GM18861 (cell line): ENCODE data around the gene GOLGB1.
"Not testable (repeated sequence)": the region's sequence is repeated elsewhere in the genome, so short reads cannot be mapped to it uniquely, and the experiment has no call there.

ENCODE experiments used
- ATAC-seq: cut with Tn5 transposase; IDR thresholded peaks from one replicate; pipeline ENCODE4 v1.9.1; 2021; ENCODE audit not compliant: unreplicated experiment

Gene GOLGB1, protein sequence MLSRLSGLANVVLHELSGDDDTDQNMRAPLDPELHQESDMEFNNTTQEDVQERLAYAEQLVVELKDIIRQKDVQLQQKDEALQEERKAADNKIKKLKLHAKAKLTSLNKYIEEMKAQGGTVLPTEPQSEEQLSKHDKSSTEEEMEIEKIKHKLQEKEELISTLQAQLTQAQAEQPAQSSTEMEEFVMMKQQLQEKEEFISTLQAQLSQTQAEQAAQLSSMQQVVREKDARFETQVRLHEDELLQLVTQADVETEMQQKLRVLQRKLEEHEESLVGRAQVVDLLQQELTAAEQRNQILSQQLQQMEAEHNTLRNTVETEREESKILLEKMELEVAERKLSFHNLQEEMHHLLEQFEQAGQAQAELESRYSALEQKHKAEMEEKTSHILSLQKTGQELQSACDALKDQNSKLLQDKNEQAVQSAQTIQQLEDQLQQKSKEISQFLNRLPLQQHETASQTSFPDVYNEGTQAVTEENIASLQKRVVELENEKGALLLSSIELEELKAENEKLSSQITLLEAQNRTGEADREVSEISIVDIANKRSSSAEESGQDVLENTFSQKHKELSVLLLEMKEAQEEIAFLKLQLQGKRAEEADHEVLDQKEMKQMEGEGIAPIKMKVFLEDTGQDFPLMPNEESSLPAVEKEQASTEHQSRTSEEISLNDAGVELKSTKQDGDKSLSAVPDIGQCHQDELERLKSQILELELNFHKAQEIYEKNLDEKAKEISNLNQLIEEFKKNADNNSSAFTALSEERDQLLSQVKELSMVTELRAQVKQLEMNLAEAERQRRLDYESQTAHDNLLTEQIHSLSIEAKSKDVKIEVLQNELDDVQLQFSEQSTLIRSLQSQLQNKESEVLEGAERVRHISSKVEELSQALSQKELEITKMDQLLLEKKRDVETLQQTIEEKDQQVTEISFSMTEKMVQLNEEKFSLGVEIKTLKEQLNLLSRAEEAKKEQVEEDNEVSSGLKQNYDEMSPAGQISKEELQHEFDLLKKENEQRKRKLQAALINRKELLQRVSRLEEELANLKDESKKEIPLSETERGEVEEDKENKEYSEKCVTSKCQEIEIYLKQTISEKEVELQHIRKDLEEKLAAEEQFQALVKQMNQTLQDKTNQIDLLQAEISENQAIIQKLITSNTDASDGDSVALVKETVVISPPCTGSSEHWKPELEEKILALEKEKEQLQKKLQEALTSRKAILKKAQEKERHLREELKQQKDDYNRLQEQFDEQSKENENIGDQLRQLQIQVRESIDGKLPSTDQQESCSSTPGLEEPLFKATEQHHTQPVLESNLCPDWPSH (N-terminal part only)

GRCh38 chr3:121749276-121750086, at the start of gene GOLGB1:
GOLGB1 (minus strand) TSS chr3:121749741; CDS start chr3:121730971, 18,770 bp downstream.
- peak; percentile 97 for ATAC-seq

GRCh38 chr3:121796970-121797369, 47.4 kb upstream of the GOLGB1 start:
- ATAC-seq = no peak

- ATAC-seq = no peak
Observed at GRCh38 chr3:121794264-121794983, 44.9 kb upstream of the GOLGB1 start.

- ATAC-seq = no peak
Observed at GRCh38 chr3:121793078-121793477, 43.5 kb upstream of the GOLGB1 start.

GRCh38 chr3:121786485-121786884, 36.9 kb upstream of the GOLGB1 start:
- ATAC-seq = no peak

- ATAC-seq = not testable (repeated sequence)
Observed at GRCh38 chr3:121782784-121783183, 33.2 kb upstream of the GOLGB1 start.

DNA sequence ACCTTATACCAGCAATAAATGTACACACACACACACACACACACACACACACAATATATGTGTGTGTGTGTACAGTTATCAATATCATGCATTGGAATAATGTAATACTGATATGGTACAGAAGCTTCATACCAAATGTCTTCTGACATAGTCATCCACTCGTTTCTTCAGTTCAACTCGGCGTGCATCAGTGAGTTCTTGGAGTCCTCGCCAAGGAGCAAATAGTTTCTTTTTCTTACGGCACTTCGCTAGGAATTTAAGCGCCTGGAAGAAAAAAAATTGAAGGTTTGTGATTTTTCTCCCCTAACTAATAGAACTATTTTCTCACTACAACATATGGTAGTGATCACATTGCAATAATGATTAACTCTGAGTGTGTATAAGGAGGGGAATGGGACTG, 32.1 kb upstream of the GOLGB1 start:
- ATAC-seq = no peak

DNA sequence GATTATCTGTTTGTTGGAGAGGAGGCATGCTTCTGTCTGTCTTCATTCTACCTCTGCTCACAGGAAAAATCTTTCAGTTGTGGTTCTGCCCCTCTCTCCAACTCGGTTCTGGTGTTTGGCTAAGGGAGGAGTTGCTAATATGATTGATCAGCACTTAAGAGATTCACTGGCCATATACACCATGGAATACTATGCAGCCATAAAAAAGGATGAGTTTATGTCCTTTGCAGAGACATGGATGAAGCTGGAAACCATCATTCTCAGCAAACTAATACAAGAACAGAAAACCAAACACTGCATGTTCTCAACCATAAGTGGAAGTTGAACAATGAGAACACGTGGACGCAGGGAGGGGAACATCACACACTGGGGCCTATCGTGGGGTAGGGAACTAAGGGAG, 25.6 kb upstream of the GOLGB1 start:
- ATAC-seq = not testable (repeated sequence)

GRCh38 chr3:121769246-121769645, 19.7 kb upstream of the GOLGB1 start:
- ATAC-seq = no peak

DNA sequence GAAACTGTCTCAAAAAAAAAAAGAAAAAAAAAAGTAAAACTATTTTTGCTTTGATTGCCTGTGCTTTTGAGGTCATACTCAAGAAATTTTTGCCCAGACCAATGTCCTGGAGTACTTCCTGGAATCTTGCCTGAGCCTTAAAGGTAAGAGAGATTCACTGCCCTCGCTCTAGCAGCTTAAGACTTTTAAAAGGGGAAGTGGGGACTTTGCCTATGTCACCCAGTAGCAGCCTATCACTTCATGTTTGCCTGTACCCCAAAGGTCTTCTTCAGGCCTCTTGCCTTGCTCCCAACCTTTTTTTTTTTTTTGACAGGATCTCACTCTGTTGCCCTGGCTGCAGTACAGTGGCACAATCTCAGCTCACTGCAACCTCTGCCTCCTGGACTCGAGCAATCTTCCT, 18.9 kb upstream of the GOLGB1 start:
- no peak for ATAC-seq

GRCh38 chr3:121759541-121760202, 10.1 kb upstream of the GOLGB1 start:
- ATAC-seq = no peak

GRCh38 chr3:121758727-121759450, 9.3 kb upstream of the GOLGB1 start:
- ATAC-seq = no peak

DNA sequence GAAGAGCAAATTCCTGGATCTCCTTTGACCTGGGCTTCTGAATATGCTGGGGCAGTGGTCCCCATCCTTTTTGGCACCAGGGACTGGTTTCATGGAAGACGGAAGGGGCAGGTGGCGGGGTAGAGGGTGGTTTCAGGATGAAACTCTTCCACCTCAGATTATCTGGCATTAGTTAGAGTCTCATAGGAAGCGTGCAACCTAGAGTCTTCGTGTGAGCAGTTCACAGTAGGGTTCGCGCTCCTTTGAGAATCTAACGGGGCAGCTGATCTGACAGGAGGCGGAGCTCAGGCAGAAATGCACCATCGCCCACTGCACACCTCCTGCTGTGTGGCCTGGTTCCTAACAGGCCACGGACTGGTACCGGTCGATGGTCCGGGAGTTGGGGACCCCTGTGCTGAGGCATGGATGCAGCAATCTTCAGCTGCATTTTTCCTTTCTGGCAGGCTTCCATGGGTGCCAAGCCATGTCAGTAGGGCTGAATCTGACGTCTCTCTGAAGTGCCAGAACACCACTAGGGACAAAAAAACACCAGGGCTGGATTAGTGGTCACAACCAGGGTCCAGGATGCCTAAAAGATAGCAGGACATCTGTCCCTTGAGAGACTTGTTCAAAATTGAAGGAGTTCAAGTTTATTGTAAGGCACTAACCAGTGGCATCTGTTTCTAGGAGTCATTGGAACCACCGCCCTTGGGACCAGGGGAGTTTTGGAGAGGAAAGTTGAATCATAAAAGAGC, 8.4 kb upstream of the GOLGB1 start:
- no peak for ATAC-seq

DNA sequence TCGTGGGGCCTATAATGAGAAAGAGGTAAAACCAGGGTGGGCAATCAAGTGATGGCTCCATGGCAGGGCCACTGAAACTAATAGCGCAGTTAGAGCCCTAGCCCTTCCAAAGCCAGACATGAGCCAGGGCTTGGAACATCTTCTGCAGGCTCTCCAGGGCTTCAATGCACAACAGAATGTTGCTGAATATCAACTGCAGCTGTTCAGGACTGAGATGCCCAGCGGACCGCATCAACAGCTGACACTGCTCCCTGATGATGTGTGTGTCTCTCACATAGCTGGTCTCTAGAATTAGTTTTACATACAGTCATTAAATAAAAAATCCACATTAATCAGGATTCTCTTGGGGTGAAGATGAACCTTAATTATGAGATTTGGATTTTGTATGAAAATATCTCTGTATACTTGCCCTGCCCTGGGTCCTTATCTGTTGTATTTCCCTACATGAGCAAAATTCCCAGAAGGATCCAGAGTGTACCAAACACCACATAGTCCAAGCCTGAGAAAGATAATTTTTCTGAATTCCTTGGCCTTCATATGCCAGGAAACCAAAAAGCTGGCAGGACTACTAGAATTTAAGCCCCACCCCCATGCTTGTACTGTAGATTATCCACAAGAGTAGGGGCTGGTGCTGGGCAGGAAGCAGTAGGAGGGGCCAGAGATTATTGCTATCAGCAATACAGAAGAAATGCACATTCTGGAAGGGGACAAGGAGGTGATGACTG, 7.7 kb upstream of the GOLGB1 start:
- ATAC-seq = no peak

- ATAC-seq = no peak
Observed at GRCh38 chr3:121752772-121753171, 3.2 kb upstream of the GOLGB1 start.

DNA sequence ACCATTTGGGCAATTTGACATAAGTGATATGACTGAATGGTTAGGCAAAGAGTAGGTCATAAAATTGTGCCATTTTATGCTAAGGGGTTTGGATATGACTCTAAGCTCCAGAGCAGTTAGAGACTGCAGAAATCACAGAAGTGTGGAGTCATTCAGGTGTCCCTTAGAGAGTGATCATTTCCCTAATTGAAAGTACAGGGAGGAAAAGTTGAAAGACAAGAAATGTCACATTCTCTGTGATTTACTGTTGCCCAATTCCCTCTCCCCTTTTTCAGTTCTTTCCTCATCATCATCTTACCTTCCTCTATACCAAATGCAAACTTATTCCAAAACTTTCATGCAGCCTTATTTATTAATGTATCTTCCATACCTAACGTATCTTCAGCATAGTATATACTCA, 2.7 kb upstream of the GOLGB1 start:
- ATAC-seq = no peak

DNA sequence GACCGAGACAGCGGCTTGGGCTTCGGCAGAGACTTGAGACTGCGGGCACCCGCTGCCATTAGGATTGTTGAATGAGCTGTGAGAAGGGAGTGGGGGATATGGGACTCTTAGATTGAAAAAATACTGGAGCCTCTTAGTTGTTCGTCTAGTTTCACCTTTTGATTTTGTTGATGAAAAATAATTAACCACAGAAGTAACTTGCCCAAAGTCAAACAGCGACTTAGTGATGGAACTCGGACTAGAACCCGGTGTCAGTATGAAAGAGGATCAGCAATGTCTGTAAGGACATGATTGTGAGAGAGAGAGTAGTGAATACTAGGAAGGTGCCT, 510 bp upstream of the GOLGB1 start:
- no peak for ATAC-seq
